H1 (cell line): ENCODE measurements around the gene CHD2. TPM values are rescaled to one million over a fixed set of nuclear protein-coding genes. Genes with fewer than 3 reads are reported as not detected.

ENCODE experiments used
- CTCF ChIA-PET: fragments of 300-600 bp; sonication (Branson Sonifier 250); formaldehyde crosslinking; loops from one replicate; lab custom pipeline; 2021; ENCODE audit not compliant: partially characterized antibody; lab: Charles Lee
- POLR2A ChIA-PET: fragments of 300-600 bp; sonication (Branson Sonifier 250); formaldehyde crosslinking; loops from one replicate; lab custom pipeline; 2021; ENCODE audit warnings: inconsistent platforms; ENCODE audit not compliant: partially characterized antibody; lab: Charles Lee
- DNase-seq, 2 experiments: peaks; one replicate each; pipeline versions ENCODE4 v3.0.0 to v3.0.0-alpha.2; 2010 to 2022; ENCODE audit warnings: low spot score in 2 of 2, low read depth in 1 of 2, mixed read lengths in 1 of 2
- FAIRE-seq: peaks from 2 replicates; lab custom pipeline; 2011; peaks lifted over from hg19 to GRCh38; lab: Jason Lieb, UNC
- H2AFZ ChIP-seq: 2 replicates; pipeline ENCODE4 v1.8.1; 2012; ENCODE audit warnings: low read length, inconsistent platforms
- H2AK5ac ChIP-seq: 2 replicates; pipeline ENCODE4 v1.6.1; 2013; ENCODE audit warnings: low read depth, low read length
- H2BK120ac ChIP-seq: replicated peaks from 2 replicates; pipeline ENCODE3; 2013; ENCODE audit warnings: low read depth, low read length, inconsistent platforms
- H2BK12ac ChIP-seq: 2 replicates; pipeline ENCODE4 v1.6.1; 2013; ENCODE audit warnings: low read depth, low read length
- H2BK15ac ChIP-seq: 2 replicates; pipeline ENCODE4 v1.6.1; 2013; ENCODE audit warnings: low read length
- H2BK20ac ChIP-seq: 2 replicates; pipeline ENCODE4 v1.6.1; 2013; ENCODE audit warnings: low read length
- H2BK5ac ChIP-seq: 2 replicates; pipeline ENCODE4 v1.6.1; 2013; ENCODE audit warnings: low read depth, low read length
- H3K14ac ChIP-seq: 2 replicates; pipeline ENCODE4 v1.6.1; 2013; ENCODE audit warnings: inconsistent platforms; ENCODE audit not compliant: insufficient read length
- H3K18ac ChIP-seq: 2 replicates; pipeline ENCODE4 v1.6.1; 2013; ENCODE audit warnings: low read length; ENCODE audit errors: extremely low read depth
- H3K23ac ChIP-seq: 2 replicates; pipeline ENCODE4 v1.6.1; 2013; ENCODE audit warnings: inconsistent platforms; ENCODE audit not compliant: insufficient read length
- H3K23me2 ChIP-seq: 2 replicates; pipeline ENCODE4 v1.6.1; 2013; ENCODE audit warnings: low read depth, low read length
- H3K27ac ChIP-seq: 2 replicates; pipeline ENCODE4 v1.6.1; 2011; ENCODE audit warnings: low read depth, low read length, inconsistent platforms
- H3K27me3 ChIP-seq, 4 experiments: replicated peaks in 1 of 4; 1 replicate in 1 of 4; 2 replicates in 3 of 4; pipeline versions ENCODE4 v1.6.1 to v1.8.1; 2011 to 2013; ENCODE audit warnings: low read length in 3 of 4, mild to moderate bottlenecking in 3 of 4, inconsistent platforms in 2 of 4, mixed read lengths in 2 of 4, moderate library complexity in 1 of 4; ENCODE audit not compliant: control insufficient read depth in 3 of 4, insufficient read depth in 3 of 4; ENCODE audit errors: extremely low read depth in 1 of 4
- H3K36me3 ChIP-seq, 4 experiments: 2 replicates each; pipeline versions ENCODE4 v1.6.1 to v1.8.1; 2011 to 2013; ENCODE audit warnings: mild to moderate bottlenecking in 4 of 4, low read length in 3 of 4, moderate library complexity in 2 of 4, control low read depth in 1 of 4, inconsistent platforms in 1 of 4; ENCODE audit not compliant: insufficient read depth in 4 of 4, control insufficient read depth in 2 of 4
- H3K4ac ChIP-seq: replicated peaks from 2 replicates; pipeline ENCODE3; 2013; ENCODE audit warnings: low read length, low read depth, mixed read lengths, inconsistent platforms; ENCODE audit not compliant: insufficient read length
- H3K4me1 ChIP-seq, 4 experiments: replicated peaks in 1 of 4; 1 replicate in 1 of 4; 2 replicates in 3 of 4; pipeline versions ENCODE4 v1.6.1 to v1.8.1; 2011 to 2013; ENCODE audit warnings: low read length in 3 of 4, inconsistent platforms in 2 of 4, mixed read lengths in 1 of 4; ENCODE audit not compliant: insufficient read depth in 4 of 4, control insufficient read depth in 3 of 4
- H3K4me2 ChIP-seq, 2 experiments: 2 replicates each; pipeline versions ENCODE4 v1.6.1 to v1.8.1; 2011 to 2013; ENCODE audit warnings: low read depth in 2 of 2, low read length in 2 of 2, control low read depth in 1 of 2, inconsistent platforms in 1 of 2, mild to moderate bottlenecking in 1 of 2; ENCODE audit not compliant: insufficient read depth in 1 of 2
- H3K4me3 ChIP-seq, 4 experiments: fragments of 200-600, 300-600 bp in 1 of 4; sonication (generic), shearing (Covaris generic), sonication (Bioruptor Twin) in 1 of 4; 2 replicates each; pipeline versions ENCODE4 v1.5.1 to v1.8.1; 2011 to 2016; ENCODE audit warnings: low read length in 4 of 4, low read depth in 3 of 4, control low read depth in 2 of 4, inconsistent platforms in 2 of 4, mild to moderate bottlenecking in 2 of 4, mixed read lengths in 1 of 4, moderate library complexity in 1 of 4; ENCODE audit not compliant: insufficient read depth in 2 of 4; ENCODE audit errors: extremely low read depth in 1 of 4
- H3K56ac ChIP-seq: replicated peaks from 2 replicates; pipeline ENCODE3; 2013; ENCODE audit warnings: low read depth, mild to moderate bottlenecking, mixed read lengths, low read length, inconsistent platforms; ENCODE audit not compliant: insufficient read length
- H3K79me1 ChIP-seq: 2 replicates; pipeline ENCODE4 v1.6.1; 2013; ENCODE audit warnings: low read depth, low read length, control low read depth
- H3K79me2 ChIP-seq, 2 experiments: 2 replicates each; pipeline versions ENCODE4 v1.6.1 to v1.8.1; 2012 to 2013; ENCODE audit warnings: low read length in 2 of 2, mild to moderate bottlenecking in 2 of 2, inconsistent platforms in 1 of 2; ENCODE audit not compliant: insufficient read depth in 2 of 2, control insufficient read depth in 1 of 2
- H3K9ac ChIP-seq, 4 experiments: replicated peaks in 1 of 4; 1 replicate in 1 of 4; 2 replicates in 3 of 4; pipeline versions ENCODE4 v1.6.1 to v1.8.1; 2011 to 2013; ENCODE audit warnings: low read depth in 3 of 4, low read length in 3 of 4, control low read depth in 2 of 4, mild to moderate bottlenecking in 2 of 4, moderate library complexity in 2 of 4, inconsistent platforms in 1 of 4; ENCODE audit errors: extremely low read depth in 1 of 4
- H3K9me3 ChIP-seq, 2 experiments: 2 replicates each; pipeline versions ENCODE4 v1.6.1 to v1.8.1; 2012 to 2013; ENCODE audit warnings: mild to moderate bottlenecking in 2 of 2, moderate library complexity in 2 of 2, control low read depth in 1 of 2, inconsistent platforms in 1 of 2, low read depth in 1 of 2, low read length in 1 of 2, mixed read lengths in 1 of 2; ENCODE audit not compliant: insufficient read depth in 2 of 2
- H4K20me1 ChIP-seq, 2 experiments: replicated peaks in 1 of 2; 2 replicates each; pipeline versions ENCODE3 to v1.8.1; 2011 to 2013; ENCODE audit warnings: inconsistent platforms in 2 of 2, low read length in 2 of 2, mild to moderate bottlenecking in 1 of 2; ENCODE audit not compliant: insufficient read depth in 2 of 2, control insufficient read depth in 1 of 2
- H4K5ac ChIP-seq: 2 replicates; pipeline ENCODE4 v1.6.1; 2013; ENCODE audit warnings: low read length, low read depth, mixed read lengths, inconsistent platforms; ENCODE audit not compliant: insufficient read length
- H4K8ac ChIP-seq: 2 replicates; pipeline ENCODE4 v1.8.0; 2013; ENCODE audit warnings: mild to moderate bottlenecking, moderate library complexity, low read length, inconsistent platforms; ENCODE audit not compliant: insufficient read depth; ENCODE audit errors: extremely low read depth
- H4K91ac ChIP-seq: replicated peaks from 2 replicates; pipeline ENCODE3; 2013; ENCODE audit warnings: low read length, mixed read lengths, inconsistent platforms; ENCODE audit not compliant: insufficient read length
- ATF2 ChIP-seq: IDR thresholded peaks from 2 replicates; pipeline ENCODE4 v1.6.1; 2012; ENCODE audit warnings: low read length, inconsistent platforms
- FOSL1 ChIP-seq: IDR thresholded peaks from 2 replicates; pipeline ENCODE4 v1.6.1; 2011; ENCODE audit warnings: mild to moderate bottlenecking, low read depth, low read length, moderate library complexity; ENCODE audit not compliant: insufficient read depth
- JUN ChIP-seq: IDR thresholded peaks from 2 replicates; pipeline ENCODE4 v1.6.1; 2011; ENCODE audit warnings: low read depth, mild to moderate bottlenecking, improper control_type of control experiment, low read length
- RFX5 ChIP-seq: IDR thresholded peaks from 2 replicates; pipeline ENCODE4 v1.6.1; 2011; ENCODE audit warnings: low read depth, low read length, improper control_type of control experiment, borderline replicate concordance
- RNF2 ChIP-seq: fragments of 200-900, 300-1000 bp; sonication (generic); IDR thresholded peaks from 2 replicates; pipeline ENCODE4 v1.7.1; 2016; ENCODE audit warnings: borderline replicate concordance, low read depth, mild to moderate bottlenecking, antibody characterized with exemption, low read length; ENCODE audit not compliant: poor library complexity, severe bottlenecking; ENCODE audit errors: missing control alignments
- TCF12 ChIP-seq: IDR thresholded peaks from 2 replicates; pipeline ENCODE4 v1.6.1; 2011; ENCODE audit warnings: low read depth, mild to moderate bottlenecking, low read length
- TEAD4 ChIP-seq: IDR thresholded peaks from 2 replicates; pipeline ENCODE4 v1.6.1; 2012; ENCODE audit warnings: low read depth, low read length, inconsistent platforms, mixed read lengths
- WGBS, 2 experiments: shearing (Covaris generic) in 1 of 2; methylation state at CpG; one replicate each; pipeline versions ENCODE4 v1.1.6 to v1.1.7; 2013 to 2015; ENCODE audit warnings: low lambda C conversion rate in 2 of 2, mixed read lengths in 2 of 2, inconsistent platforms in 1 of 2, low coverage in 1 of 2, missing lambda C conversion rate in 1 of 2; ENCODE audit not compliant: insufficient replicate concordance in 2 of 2, insufficient coverage in 1 of 2, insufficient read length in 1 of 2; ENCODE audit errors: extremely low coverage in 1 of 2, missing lambda C conversion rate in 1 of 2; 5-methylcytosine and 5-hydroxymethylcytosine counted together
- polyA plus RNA-seq, 7 experiments: library from polyadenylated mRNA; depleted of rRNA in 3 of 7; stranded (reverse) in 5 of 7; unstranded in 2 of 7; fragments of >200 nt in 5 of 7; fragments of 200-250 nt in 2 of 7; gene quantifications; 1 replicate in 5 of 7; 2 replicates in 1 of 7; 4 replicates in 1 of 7; pipeline versions ENCODE4 v1.2.1 to v1.2.3, GENCODE V29; 2011 to 2013; ENCODE audit warnings: missing spikeins in 2 of 7, mixed read lengths in 2 of 7
- total RNA-seq: library from RNA; stranded (reverse); fragmentation: NEBNext Ultra II Directional; extraction: Animal tissue kit (Norgen Biotek cat#: 25700); gene quantifications from 2 replicates; pipeline ENCODE4 v1.2.1, GENCODE V29; 2021

The CHD2 gene
- total and polyA plus RNA-seq, 2 of the 8 experiments (the other 6 are each of a cell fraction or from before 2014, with no cell fraction given): 28.8 to 70.0 TPM

GRCh38 chr15:93001881-93002280, 101.8 kb downstream of the CHD2 start:
- Histone ChIP-seq H2BK5ac (no peak overlapping the region), H4K8ac (no peak overlapping the region), H3K4me1 (no peaks in the 10 kb centered on the region), H2BK12ac (no peak overlapping the region), H3K14ac (no peak overlapping the region), H4K91ac (no peak overlapping the region), H3K79me1 (peaks cover 3% of the 10 kb centered on the region; the same call in 1 of the 2 replicates), H3K4me2 (no peak overlapping the region), H3K27me3 (no peaks in the 10 kb centered on the region), H2AK5ac (no peak overlapping the region), H3K36me3 (peaks cover 46 to 98% (median 74%) of the 10 kb centered on the region in 4 experiments), H2BK15ac (no peak overlapping the region), H2BK120ac (no peak overlapping the region), H3K79me2 (no peaks in the 10 kb centered on the region), H3K4ac (no peak overlapping the region), H2AFZ (no peak overlapping the region), H3K4me3 (no peak overlapping the region), H4K20me1 (peaks cover 0 to 4% of the 10 kb centered on the region in 2 experiments), H3K27ac (no peak overlapping the region), H3K18ac (no peak overlapping the region), H2BK20ac (no peak overlapping the region), H3K23ac (no peak overlapping the region), H3K9me3 (no peaks in the 10 kb centered on the region), H3K23me2 (no peaks in the 10 kb centered on the region), H3K56ac (no peak overlapping the region), H4K5ac (no peak overlapping the region), H3K9ac (no peak overlapping the region)
- POLR2A ChIA-PET: interaction anchor here (0.6 to 1.2 kb wide), 3 partner anchors 27 to 193 kb away, joined by 3 read pairs; no protein-coding TSS in a partner anchor
- CTCF ChIA-PET: interaction anchor here (0.9 to 1.6 kb wide), 6 partner anchors 9 to 76 kb away, joined by 3 to 4 read pairs (median 3); no protein-coding TSS in a partner anchor
- no peak for FAIRE-seq
- WGBS, 2 experiments: 98% methylated on average over 2 of the region's 2 CpGs; no CpG with 5 or more reads in 1 of the 2 experiments
- TF ChIP-seq TCF12: no peak
- no peak for TF ChIP-seq JUN
- TF ChIP-seq TEAD4: no peak
- no peak for TF ChIP-seq RFX5
- no peak for TF ChIP-seq ATF2
- TF ChIP-seq FOSL1: no peak
- no peak for TF ChIP-seq RNF2
- no peak for DNase-seq
